IMR-90 (cell line): Measurements from ENCODE around the gene DHRSX. TPM values are rescaled to one million over a fixed set of nuclear protein-coding genes. Genes with fewer than 3 reads are reported as not detected.

Source experiments
- ATAC-seq: fragments of 200-7000 bp; cut with Tn5 transposase; 2 replicates; pipeline ENCODE4 v1.9.1; 2020; ENCODE audit warnings: low read depth, mild to moderate bottlenecking, moderate library complexity
- BruUV-seq: library from RNA; stranded (reverse); fragments of 400-500 nt; replicated peaks from 2 replicates; lab custom pipeline; 2021; lab: Mats Ljungman, UMichigan
- CTCF ChIA-PET: fragments of 300-600 bp; formaldehyde crosslinking; extraction: SDS; loops from one replicate; lab custom pipeline; 2021; ENCODE audit warnings: antibody characterized with exemption; lab: Yijun Ruan, JAX
- POLR2A ChIA-PET: fragments of 300-600 bp; sonication (Branson Sonifier 250); formaldehyde crosslinking; loops from one replicate; lab custom pipeline; 2022; ENCODE audit warnings: antibody characterized with exemption; ENCODE audit not compliant: unreplicated experiment; lab: Charles Lee
- DNase-seq: peaks from one replicate; pipeline ENCODE4 v3.0.0; 2013
- H2AFZ ChIP-seq: replicated peaks from 2 replicates; pipeline ENCODE3; 2013; ENCODE audit warnings: low read length, mild to moderate bottlenecking; ENCODE audit not compliant: poor library complexity
- H2AK5ac ChIP-seq: 2 replicates; pipeline ENCODE4 v1.6.1; 2013; ENCODE audit warnings: low read depth, low read length, inconsistent platforms
- H2AK9ac ChIP-seq: replicated peaks from 2 replicates; pipeline ENCODE3; 2013; ENCODE audit warnings: mild to moderate bottlenecking, low read depth, low read length, moderate library complexity; ENCODE audit not compliant: poor library complexity
- H2BK120ac ChIP-seq: 2 replicates; pipeline ENCODE4 v1.6.1; 2013; ENCODE audit warnings: low read depth, low read length, inconsistent platforms
- H2BK15ac ChIP-seq: 3 replicates; pipeline ENCODE4 v1.6.1; 2013; ENCODE audit warnings: low read depth, low read length, inconsistent platforms
- H2BK20ac ChIP-seq: 2 replicates; pipeline ENCODE4 v1.6.1; 2013; ENCODE audit warnings: low read depth, mild to moderate bottlenecking, inconsistent platforms, low read length, moderate library complexity
- H2BK5ac ChIP-seq: 2 replicates; pipeline ENCODE4 v1.6.1; 2013; ENCODE audit warnings: mild to moderate bottlenecking, low read depth, low read length, inconsistent platforms; ENCODE audit not compliant: poor library complexity, severe bottlenecking
- H3K14ac ChIP-seq: replicated peaks from 2 replicates; pipeline ENCODE4 v1.6.1; 2013; ENCODE audit warnings: low read depth, low read length, inconsistent platforms
- H3K18ac ChIP-seq: 2 replicates; pipeline ENCODE4 v1.6.1; 2013; ENCODE audit warnings: low read depth, low read length, control low read depth
- H3K23ac ChIP-seq: 2 replicates; pipeline ENCODE4 v1.6.1; 2013; ENCODE audit warnings: low read depth, low read length, inconsistent platforms
- H3K27ac ChIP-seq: 2 replicates; pipeline ENCODE4 v1.5.1; 2013; ENCODE audit warnings: mild to moderate bottlenecking, control low read depth, low read length; ENCODE audit not compliant: insufficient read depth
- H3K27me3 ChIP-seq: 2 replicates; pipeline ENCODE4 v1.6.1; 2013; ENCODE audit warnings: low read length; ENCODE audit not compliant: control insufficient read depth, insufficient read depth
- H3K36me3 ChIP-seq: 2 replicates; pipeline ENCODE4 v1.6.1; 2013; ENCODE audit warnings: low read length, mixed read lengths; ENCODE audit not compliant: control insufficient read depth, insufficient read depth
- H3K4ac ChIP-seq: 2 replicates; pipeline ENCODE4 v1.6.1; 2013; ENCODE audit warnings: low read depth, low read length, inconsistent platforms
- H3K4me1 ChIP-seq: 2 replicates; pipeline ENCODE4 v1.6.1; 2013; ENCODE audit warnings: low read length, mixed read lengths; ENCODE audit not compliant: control insufficient read depth, insufficient read depth
- H3K4me2 ChIP-seq: 2 replicates; pipeline ENCODE4 v1.6.1; 2013; ENCODE audit warnings: low read depth, mild to moderate bottlenecking, control low read depth, low read length, moderate library complexity
- H3K4me3 ChIP-seq: 2 replicates; pipeline ENCODE4 v1.5.1; 2013; ENCODE audit warnings: low read depth, mild to moderate bottlenecking, control low read depth, low read length, moderate library complexity; ENCODE audit not compliant: insufficient read depth
- H3K56ac ChIP-seq: 2 replicates; pipeline ENCODE4 v1.6.1; 2013; ENCODE audit warnings: low read length, inconsistent platforms; ENCODE audit not compliant: insufficient read depth; ENCODE audit errors: extremely low read depth
- H3K79me1 ChIP-seq, 2 experiments: 2 replicates each; pipeline ENCODE4 v1.6.1; 2013; ENCODE audit warnings: low read length in 2 of 2, inconsistent platforms in 1 of 2, low read depth in 1 of 2
- H3K9ac ChIP-seq: 2 replicates; pipeline ENCODE4 v1.6.1; 2013; ENCODE audit warnings: low read depth, low read length, control low read depth
- H3K9me1 ChIP-seq: 2 replicates; pipeline ENCODE4 v1.6.1; 2013; ENCODE audit warnings: low read length, inconsistent platforms; ENCODE audit not compliant: insufficient read depth
- H3K9me3 ChIP-seq: 2 replicates; pipeline ENCODE4 v1.6.1; 2013; ENCODE audit warnings: low read length; ENCODE audit not compliant: control insufficient read depth, insufficient read depth
- H4K20me1 ChIP-seq: 2 replicates; pipeline ENCODE4 v1.6.1; 2013; ENCODE audit warnings: low read length, inconsistent platforms; ENCODE audit not compliant: insufficient read depth
- H4K5ac ChIP-seq: 2 replicates; pipeline ENCODE4 v1.6.1; 2013; ENCODE audit warnings: mild to moderate bottlenecking, low read depth, low read length, control low read depth
- H4K8ac ChIP-seq, 2 experiments: 2 replicates each; pipeline ENCODE4 v1.6.1; 2013; ENCODE audit warnings: low read depth in 2 of 2, low read length in 2 of 2, control low read depth in 1 of 2, inconsistent platforms in 1 of 2
- H4K91ac ChIP-seq: 2 replicates; pipeline ENCODE4 v1.6.1; 2013; ENCODE audit warnings: low read depth, low read length, inconsistent platforms; ENCODE audit not compliant: insufficient read depth
- CHD1 ChIP-seq: IDR thresholded peaks from 2 replicates; pipeline ENCODE4 v1.6.1; 2012; ENCODE audit warnings: low read depth, low read length, improper control_type of control experiment
- FOS ChIP-seq: fragments of 150-350 bp; IDR thresholded peaks from 2 replicates; pipeline ENCODE4 v1.6.1; 2016; ENCODE audit warnings: low read depth, low read length
- MAZ ChIP-seq: IDR thresholded peaks from 2 replicates; pipeline ENCODE4 v1.6.1; 2012; ENCODE audit warnings: low read depth, mild to moderate bottlenecking, low read length, improper control_type of control experiment, moderate library complexity, borderline replicate concordance
- NFE2L2 ChIP-seq: fragments of 150-350 bp; IDR thresholded peaks from 2 replicates; pipeline ENCODE4 v1.6.1; 2016; ENCODE audit warnings: low read depth, mild to moderate bottlenecking, low read length
- WGBS, 2 experiments: methylation state at CpG; one replicate each; pipeline versions ENCODE4 v1.1.5 to v1.1.7; 2013; ENCODE audit warnings: missing lambda C conversion rate in 2 of 2; ENCODE audit not compliant: insufficient read length in 1 of 2; ENCODE audit errors: extremely low coverage in 2 of 2; 5-methylcytosine and 5-hydroxymethylcytosine counted together
- dilution Hi-C: fragments of 300-500 bp; cut with HindIII; formaldehyde crosslinking; loops from one replicate; pipeline ENCODE4 v1.14.3; 2018; ENCODE audit warnings: low sequenced_read_pairs; ENCODE audit not compliant: unreplicated experiment
- in situ Hi-C: fragments of 300-500 bp; cut with MboI; formaldehyde crosslinking; loops from 3 replicates; pipeline ENCODE4 v1.14.3; 2019; ENCODE audit warnings: low sequenced_read_pairs, inconsistent platforms, mixed read lengths
- intact Hi-C: fragments of 100-400 bp; cut with micrococcal nuclease; formaldehyde crosslinking; loops from 2 replicates; pipeline ENCODE4 v1.10.0; 2022
- polyA plus RNA-seq, 3 experiments: library from polyadenylated mRNA; depleted of rRNA; stranded (reverse); fragments of >200 nt; gene quantifications; 2 replicates each; pipeline ENCODE4 v1.2.3, GENCODE V29; 2012; ENCODE audit warnings: low replicate concordance in 1 of 3
- total RNA-seq: library from RNA; depleted of rRNA; stranded (reverse); fragments of >200 nt; gene quantifications from 2 replicates; pipeline ENCODE4 v1.2.3, GENCODE V29; 2012

The DHRSX gene
- total and polyA plus RNA-seq, 2 of the 4 experiments (the other 2 are of a cell fraction) = 26.2 to 38.0 TPM

GRCh38 chrX:2451501-2452316, 49.1 kb downstream of the DHRSX start (continued):
- TF ChIP-seq MAZ = no peak
- TF ChIP-seq CHD1 = no peak

GRCh38 chrX:2450681-2451080, 50.1 kb downstream of the DHRSX start:
- dilution Hi-C loops = no loop called here
- intact Hi-C loops = loop anchor here (5.0 kb wide), 1 partner anchor 98 kb away; no protein-coding TSS in a partner anchor

More at GRCh38 chrX:2450681-2451080, 50.1 kb downstream of the DHRSX start:
- in situ Hi-C loops = no loop called here
- ATAC-seq (no peak), DNase-seq (no peak)
- Histone ChIP-seq H4K91ac (no peak overlapping the region), H3K36me3 (peaks cover 9% of the 10 kb centered on the region), H3K9me3 (no peaks in the 10 kb centered on the region), H3K56ac (no peak overlapping the region), H2AFZ (no peak overlapping the region), H3K27me3 (no peaks in the 10 kb centered on the region), H3K4me1 (0 out of 2 replicates have a peak, but pooled peaks cover 1% of the 10 kb centered on the region), H2BK20ac (no peak overlapping the region), H2AK9ac (no peak overlapping the region), H3K4ac (no peak overlapping the region), H3K4me2 (no peak overlapping the region), H4K5ac (no peak overlapping the region), H3K79me1 (peaks cover 24 to 52% of the 10 kb centered on the region in 2 experiments), H2BK120ac (no peak overlapping the region), H4K20me1 (peaks cover 30% of the 10 kb centered on the region), H3K4me3 (no peak overlapping the region), H2BK15ac (no peak overlapping the region), H3K14ac (no peak overlapping the region), H3K23ac (no peak overlapping the region), H2BK5ac (no peak overlapping the region), H4K8ac (no peak overlapping the region), H2AK5ac (no peak overlapping the region), H3K18ac (no peak overlapping the region), H3K27ac (no peak overlapping the region), H3K9me1 (peaks cover 23% of the 10 kb centered on the region), H3K9ac (no peak overlapping the region)
- ChIA-PET POLR2A (no interaction called here), CTCF (no interaction called here)
- no CpG with 5 or more reads among the region's 5 CpGs for WGBS, 2 experiments
- TF ChIP-seq NFE2L2 (no peak), FOS (no peak)
- no TSS peak for BruUV-seq
